Heart right ventricle (tissue), 16 donors: ENCODE data around the gene HYOU1. TPM values are rescaled to one million over a fixed set of nuclear protein-coding genes. Genes with fewer than 3 reads are reported as not detected.
A peak's percentile ranks its signal among the peaks of the same experiment; 100 is the strongest.
"Not testable (repeated sequence)": the region's sequence is repeated elsewhere in the genome, so short reads cannot be mapped to it uniquely, and the experiment has no call there.

Experiments used
- ATAC-seq, 8 donors: fragments of 200-7000 bp; cut with Tn5 transposase; one replicate each; pipeline ENCODE4 v1.9.1; 2020; ENCODE audit warnings: mild to moderate bottlenecking in 8 of 8, moderate library complexity in 8 of 8, moderate number of reproducible peaks in 1 of 8
- DNase-seq, 2 donors: peaks; one replicate each; pipeline ENCODE4 v3.0.0-alpha.2; 2020
- H3K27ac ChIP-seq, 10 donors: fragments of 200-600 bp; sonication (generic) in 2 of 10; one replicate each; pipeline versions ENCODE4 v1.5.0 to v1.8.0; 2020 to 2022; ENCODE audit warnings: mild to moderate bottlenecking in 3 of 10
- H3K27me3 ChIP-seq, 7 donors: fragments of 200-600 bp; one replicate each; pipeline ENCODE4 v1.8.0; 2021 to 2022; ENCODE audit warnings: mild to moderate bottlenecking in 2 of 7
- H3K36me3 ChIP-seq, 9 donors: fragments of 200-600 bp; sonication (generic) in 1 of 9; one replicate each; pipeline versions ENCODE4 v1.5.0 to v1.8.0; 2020 to 2022; ENCODE audit warnings: mild to moderate bottlenecking in 2 of 9
- H3K4me1 ChIP-seq, 9 donors: fragments of 200-600 bp; sonication (generic) in 1 of 9; one replicate each; pipeline versions ENCODE4 v1.5.0 to v1.8.0; 2020 to 2022; ENCODE audit warnings: mild to moderate bottlenecking in 4 of 9
- H3K4me3 ChIP-seq, 10 donors: fragments of 200-600 bp; sonication (generic) in 2 of 10; one replicate each; pipeline versions ENCODE4 v1.5.0 to v1.8.0; 2020 to 2022; ENCODE audit warnings: mild to moderate bottlenecking in 7 of 10, moderate library complexity in 2 of 10
- H3K9me3 ChIP-seq, 11 donors: fragments of 200-600 bp in 10 of 11; sonication (generic) in 2 of 11; one replicate each; pipeline versions ENCODE4 v1.5.0 to v1.8.0; 2013 to 2022; ENCODE audit warnings: mild to moderate bottlenecking in 2 of 11, control low read depth in 1 of 11, moderate library complexity in 1 of 11
- CTCF ChIP-seq, 9 donors: fragments of 200-600 bp; sonication (generic) in 2 of 9; IDR thresholded peaks; one replicate each; pipeline versions ENCODE4 v1.5.0 to v1.8.0; 2021 to 2022; ENCODE audit warnings: antibody characterized with exemption in 9 of 9, mild to moderate bottlenecking in 5 of 9, moderate library complexity in 1 of 9
- WGBS, 2 donors: extraction: QIAGEN DNeasy Blood & Tissue Kit; methylation state at CpG; one replicate each; pipeline ENCODE4 v1.1.7; 2013; ENCODE audit warnings: inconsistent platforms in 1 of 2; 5-methylcytosine and 5-hydroxymethylcytosine counted together
- intact Hi-C, 10 donors: fragments of 100-400 bp; cut with DNase I; formaldehyde crosslinking; loops; one replicate each; pipeline versions ENCODE4 v1.11.1 to v1.14.2; 2022
- polyA plus RNA-seq, 2 donors: library from polyadenylated mRNA; stranded (reverse); fragments of 200-250 nt; gene quantifications; one replicate each; pipeline ENCODE4 v1.2.3, GENCODE V29; 2013
- total RNA-seq, 10 donors: library from RNA; stranded (reverse); fragmentation: NEBNext Ultra II Directional in 3 of 10; extraction: Animal tissue kit (Norgen Biotek cat#: 25700) in 3 of 10; gene quantifications; one replicate each; pipeline versions ENCODE4 v1.2.1 to v1.2.4, GENCODE V29; 2021 to 2023
- donor health status: Arrhythmogenic right ventricular cardiomyopathy.
- donor health status: ischemic (EF 13 %, LVEDD 7.1; RV severe dilation, severe dysfunction).
- donor health status: healthy with polysubstance abuse.
- donor health status: DM: no; HTN: yes; CAD: no.
- donor health status: DM: no; HTN: no; CAD: no.
- donor health status: ischemic (EF 25% LVEDD 6.9; RV normal size, moderate dysfunction).
- donor health status: ischemic (EF 25% LVEDD 5.7; RV mildly dilated, moderate dysfunction).
- donor health status: healthy.
- donor health status: DM: yes; HTN: yes; CAD: no.
- donor health status: Ischemic cardiomyopathy.
- donor health status: ischemic (EF 35%, LVEDD 5.7; RV mildly dilated, moderate dysfunction).
- donor health status: nonischemic (EF 11% LVEDD 7.7; RV severe dilation, severe dysfunction).
- donor health status: DM: yes; HTN: yes; CAD: no.
- donor health status: PGD.
- donor health status: ischemic (EF 29% LVEDD 5.4; RV normal size, mild dysfunction).
- donor health status: nonischemic (EF 23%, LVEDD 6.1; RV moderate dilation, normal function).

The HYOU1 gene
- total and polyA plus RNA-seq, 12 donors, result 33.0 to 179 (median 64.4) TPM

GRCh38 chr11:119038884-119039283 is 18.1 kb downstream of the HYOU1 start:
- ATAC-seq (no peak), DNase-seq (no peak)
- Histone ChIP-seq H3K27ac (no peak overlapping the region), H3K4me1 (no peaks in the 10 kb centered on the region), H3K36me3 (no peaks in the 10 kb centered on the region), H3K9me3 (no peaks in the 10 kb centered on the region), H3K4me3 (no peak overlapping the region), H3K27me3 (no peaks in the 10 kb centered on the region)
- no peak for TF ChIP-seq CTCF (IDR thresholded peaks at IDR 0.05)
- 85 to 86% methylated on average over 5 of the region's 5 CpGs for WGBS, 2 donors
- intact Hi-C loops, result no loop called here

- H3K9me3 ChIP-seq, result no peaks in the 10 kb centered on the region
- intact Hi-C loops, result no loop called here
- H3K36me3 ChIP-seq, result no peaks in the 10 kb centered on the region
- H3K4me3 ChIP-seq, result no peak overlapping the region
- no peak for DNase-seq
- no peak overlapping the region for H3K27ac ChIP-seq
- no peaks in the 10 kb centered on the region for H3K27me3 ChIP-seq
- no peak for ATAC-seq
- no peak for TF ChIP-seq CTCF (IDR thresholded peaks at IDR 0.05)
- WGBS, 2 donors, result 85 to 87% methylated on average over 3 of the region's 3 CpGs
- peaks cover 3 to 14% (median 9%) of the 10 kb centered on the region in 9 donors for H3K4me1 ChIP-seq
Measured at GRCh38 chr11:119034813-119035212, 22.2 kb downstream of the HYOU1 start.

- H3K27me3 ChIP-seq, H3K36me3 ChIP-seq, DNase-seq, ATAC-seq, H3K27ac ChIP-seq, H3K4me3 ChIP-seq, H3K9me3 ChIP-seq, intact Hi-C loops: not testable (repeated sequence)
- H3K4me1 ChIP-seq, result peaks cover 9 to 27% (median 20%) of the 10 kb centered on the region in 9 donors
- WGBS, 2 donors, result 87 to 90% methylated on average over 10 of the region's 10 CpGs
Measured at GRCh38 chr11:119033421-119033820, 23.6 kb downstream of the HYOU1 start.

GRCh38 chr11:119031912-119032280 is 25.1 kb downstream of the HYOU1 start:
- DNase-seq, result no peak
- Histone ChIP-seq H3K4me3 (no peak overlapping the region), H3K4me1 (peaks cover 9 to 28% (median 20%) of the 10 kb centered on the region in 9 donors), H3K27me3 (no peaks in the 10 kb centered on the region), H3K27ac (no peak overlapping the region), H3K36me3 (peaks cover 0 to 10% (median 0%) of the 10 kb centered on the region in 9 donors), H3K9me3 (no peaks in the 10 kb centered on the region)
- intact Hi-C loops, result loop anchor here in 1 of 10 donors (2.0 kb wide), 1 partner anchor 63 kb away; a partner anchor contains a TSS
- no peak for TF ChIP-seq CTCF (IDR thresholded peaks at IDR 0.05)
- 82 to 84% methylated on average over 8 to 9 of the region's 9 CpGs for WGBS, 2 donors
- ATAC-seq, result no peak

GRCh38 chr11:119030329-119031047 is 26.5 kb downstream of the HYOU1 start, which contains the start of gene SLC37A4:
Gene SLC37A4 (minus strand): TSS chr11:119030877.
- 0% methylated on average over 65 to 67 of the region's 67 CpGs for WGBS, 2 donors
- intact Hi-C loops, result loop anchor here in 1 of 10 donors (2.0 kb wide), 1 partner anchor 64 kb away; a partner anchor contains a TSS
- peak within 1 kb of the TSS; percentile 67 to 89 (median 80) for H3K4me3 ChIP-seq
- TF ChIP-seq CTCF (IDR thresholded peaks at IDR 0.05), result peak in 5 of 9 donors; percentile 80 to 88 (median 86)
- peaks cover 0 to 25% (median 0%) of the 10 kb centered on the region in 9 donors for H3K36me3 ChIP-seq
- peak within 1 kb of the TSS in 9 of 10 donors; percentile 30 to 86 (median 73) for H3K27ac ChIP-seq
- H3K9me3 ChIP-seq, result no peaks in the 10 kb centered on the region
- peak; percentile 96 to 99 (median 98) for ATAC-seq
- DNase-seq, result peak; percentile 97 to 98
- no peaks in the 10 kb centered on the region for H3K27me3 ChIP-seq
- peaks cover 9 to 33% (median 24%) of the 10 kb centered on the region in 9 donors for H3K4me1 ChIP-seq
